GM12878 (cell line): ENCODE results near the gene NEK2. TPM values are rescaled to one million over a fixed set of nuclear protein-coding genes. Genes with fewer than 3 reads are reported as not detected.

Experiments used
- ATAC-seq: fragments of 200-7000 bp; cut with Tn5 transposase; 3 replicates; pipeline ENCODE4 v1.9.1; 2020; ENCODE audit warnings: mild to moderate bottlenecking, moderate library complexity
- BruUV-seq: library from RNA; stranded (reverse); fragments of 400-500 nt; replicated peaks from 2 replicates; lab custom pipeline; 2021; lab: Mats Ljungman, UMichigan
- CTCF ChIA-PET: fragments of 300-600 bp; sonication (Branson Sonifier 250); formaldehyde crosslinking; extraction: SDS; loops from one replicate; lab custom pipeline; 2021; ENCODE audit warnings: inconsistent platforms; lab: Yijun Ruan, JAX
- POLR2A ChIA-PET: fragments of 350-600 bp; formaldehyde crosslinking; extraction: SDS; loops from one replicate; lab custom pipeline; 2021; ENCODE audit warnings: inconsistent platforms; lab: Charles Lee
- RAD21 ChIA-PET: fragments of 300-600 bp; sonication (Branson Sonifier 250); formaldehyde crosslinking; loops from one replicate; lab custom pipeline; 2023; ENCODE audit warnings: antibody characterized with exemption; ENCODE audit not compliant: unreplicated experiment; lab: Charles Lee
- SMC1A ChIA-PET: fragments of 300-600 bp; sonication (Branson Sonifier 250); formaldehyde crosslinking; loops from one replicate; lab custom pipeline; 2023; ENCODE audit not compliant: unreplicated experiment, uncharacterized antibody; lab: Charles Lee
- DNase-seq: peaks from one replicate; pipeline ENCODE4 v3.0.0-alpha.2; 2011; ENCODE audit warnings: low read depth, low spot score
- FAIRE-seq: peaks from 3 replicates; lab custom pipeline; 2011; peaks lifted over from hg19 to GRCh38; lab: Jason Lieb, UNC
- H2AFZ ChIP-seq: 2 replicates; pipeline ENCODE4 v1.6.0; 2011; ENCODE audit warnings: low read depth, low read length, control low read depth; ENCODE audit not compliant: control insufficient read depth
- H3K27ac ChIP-seq: 2 replicates; pipeline ENCODE4 v1.5.1; 2011; ENCODE audit warnings: control low read depth; ENCODE audit not compliant: control insufficient read depth, insufficient read depth
- H3K27me3 ChIP-seq, 2 experiments: replicated peaks in 1 of 2; 2 replicates each; pipeline versions ENCODE4 v1.6.0 to v1.6.1; 2011; ENCODE audit warnings: low read length in 1 of 2; ENCODE audit not compliant: control insufficient read depth in 2 of 2, insufficient read depth in 2 of 2
- H3K36me3 ChIP-seq, 2 experiments: 2 replicates each; pipeline ENCODE4 v1.5.1; 2011; ENCODE audit warnings: low read length in 1 of 2; ENCODE audit not compliant: control insufficient read depth in 2 of 2, insufficient read depth in 2 of 2
- H3K4me1 ChIP-seq: 2 replicates; pipeline ENCODE4 v1.6.1; 2011; ENCODE audit warnings: mild to moderate bottlenecking, low read length, moderate library complexity, mixed read lengths; ENCODE audit not compliant: control insufficient read depth, insufficient read depth
- H3K4me2 ChIP-seq: 2 replicates; pipeline ENCODE4 v1.6.0; 2011; ENCODE audit warnings: control low read depth; ENCODE audit not compliant: control insufficient read depth, insufficient read depth
- H3K4me3 ChIP-seq: fragments of 200-600 bp; sonication (generic); 2 replicates; pipeline ENCODE4 v1.5.1; 2016
- H3K79me2 ChIP-seq: 2 replicates; pipeline ENCODE4 v1.6.0; 2011; ENCODE audit warnings: low read length; ENCODE audit not compliant: control insufficient read depth, insufficient read depth
- H3K9ac ChIP-seq: 2 replicates; pipeline ENCODE4 v1.8.0; 2011; ENCODE audit warnings: low read length, control low read depth, mixed read lengths; ENCODE audit not compliant: control insufficient read depth, insufficient read depth
- H3K9me3 ChIP-seq: replicated peaks from 3 replicates; pipeline ENCODE4 v1.5.1; 2011; ENCODE audit warnings: mild to moderate bottlenecking, low read length; ENCODE audit not compliant: control insufficient read depth, insufficient read depth
- H4K20me1 ChIP-seq: 2 replicates; pipeline ENCODE4 v1.6.0; 2011; ENCODE audit not compliant: control insufficient read depth, insufficient read depth
- ATF3 ChIP-seq: IDR thresholded peaks from 2 replicates; pipeline ENCODE4 v1.6.1; 2011; ENCODE audit warnings: low read depth, mild to moderate bottlenecking, low read length, moderate library complexity, borderline replicate concordance; ENCODE audit errors: extremely low read depth
- BRCA1 ChIP-seq: IDR thresholded peaks from 2 replicates; pipeline ENCODE4 v1.6.1; 2011; ENCODE audit warnings: low read depth, low read length, improper control_type of control experiment
- CREB1 ChIP-seq: IDR thresholded peaks from 2 replicates; pipeline ENCODE4 v1.6.1; 2012; ENCODE audit warnings: low read depth, mild to moderate bottlenecking, inconsistent platforms
- EGR1 ChIP-seq, 2 experiments: IDR thresholded peaks; 1 replicate in 1 of 2; 2 replicates in 1 of 2; pipeline ENCODE4 v1.6.1; 2011 to 2012; ENCODE audit warnings: low read depth in 2 of 2, low read length in 2 of 2, borderline replicate concordance in 1 of 2, mild to moderate bottlenecking in 1 of 2, moderate library complexity in 1 of 2
- GATAD2B ChIP-seq: fragments of 450-650 bp; conservative IDR thresholded peaks from 2 replicates; pipeline ENCODE4 v1.6.1; 2017; ENCODE audit warnings: low read depth, mild to moderate bottlenecking, moderate library complexity
- HDGF ChIP-seq: fragments of 450-650 bp; IDR thresholded peaks from 2 replicates; pipeline ENCODE4 v1.6.1; 2016; ENCODE audit warnings: antibody characterized with exemption
- IKZF2 ChIP-seq, 2 experiments: fragments of 450-650 bp; IDR thresholded peaks; 2 replicates each; pipeline ENCODE4 v1.6.1; 2017; ENCODE audit warnings: mild to moderate bottlenecking in 2 of 2, moderate library complexity in 2 of 2
- IRF4 ChIP-seq: IDR thresholded peaks from 2 replicates; pipeline ENCODE4 v1.6.1; 2011; ENCODE audit warnings: low read depth, low read length
- KAT2A ChIP-seq: conservative IDR thresholded peaks from 2 replicates; pipeline ENCODE4 v1.6.1; 2011; ENCODE audit warnings: low read depth, low read length; ENCODE audit not compliant: control insufficient read depth
- MEF2A ChIP-seq: IDR thresholded peaks from 2 replicates; pipeline ENCODE4 v1.6.1; 2011; ENCODE audit warnings: low read depth, mild to moderate bottlenecking, low read length, moderate library complexity; ENCODE audit not compliant: insufficient read depth
- MEF2B ChIP-seq: fragments of 450-650 bp; IDR thresholded peaks from 2 replicates; pipeline ENCODE4 v1.6.1; 2018; ENCODE audit warnings: mild to moderate bottlenecking, moderate library complexity; ENCODE audit not compliant: partially characterized antibody, poor library complexity, severe bottlenecking
- NBN ChIP-seq: fragments of 450-650 bp; IDR thresholded peaks from 2 replicates; pipeline ENCODE4 v1.6.1; 2016
- POLR2A ChIP-seq: IDR thresholded peaks from 2 replicates; pipeline ENCODE4 v1.6.1; 2011; ENCODE audit warnings: low read depth, mild to moderate bottlenecking, low read length
- SIN3A ChIP-seq: IDR thresholded peaks from 2 replicates; pipeline ENCODE4 v1.6.1; 2012; ENCODE audit warnings: low read depth, low read length, improper control_type of control experiment
- SKIL ChIP-seq: fragments of 450-650 bp; IDR thresholded peaks from 2 replicates; pipeline ENCODE4 v1.6.1; 2017; ENCODE audit warnings: mild to moderate bottlenecking, low read depth, inconsistent platforms; ENCODE audit not compliant: poor library complexity, severe bottlenecking
- SP1 ChIP-seq: IDR thresholded peaks from one replicate; pipeline ENCODE4 v1.6.1; 2011; ENCODE audit warnings: low read depth, low read length
- USF2 ChIP-seq: IDR thresholded peaks from 2 replicates; pipeline ENCODE4 v1.6.1; 2011; ENCODE audit warnings: low read depth, low read length, improper control_type of control experiment, borderline replicate concordance
- ZBTB40 ChIP-seq: fragments of 450-650 bp; IDR thresholded peaks from 2 replicates; pipeline ENCODE4 v1.6.1; 2016; ENCODE audit warnings: mild to moderate bottlenecking, moderate library complexity, borderline replicate concordance
- WGBS: methylation state at CpG from one replicate; pipeline ENCODE4 v1.1.6; 2016; ENCODE audit warnings: low lambda C conversion rate; ENCODE audit not compliant: insufficient replicate concordance, insufficient coverage; ENCODE audit errors: missing lambda C conversion rate; 5-methylcytosine and 5-hydroxymethylcytosine counted together
- in situ Hi-C: fragments of 300-500 bp; cut with MboI; formaldehyde crosslinking; loops from 9 replicates; pipeline ENCODE4 v1.14.3; 2018; ENCODE audit warnings: mixed read lengths
- intact Hi-C: fragments of 100-400 bp; cut with micrococcal nuclease; formaldehyde crosslinking; loops from one replicate; pipeline ENCODE4 v1.14.2; 2022; ENCODE audit not compliant: unreplicated experiment
- polyA plus RNA-seq, 11 experiments: library from polyadenylated mRNA; depleted of rRNA in 4 of 11; unstranded in 6 of 11; stranded (reverse) in 5 of 11; fragments of >200 nt; fragmentation: Nextera tagmentation in 4 of 11; fragmentation: Illumina TruSeq in 1 of 11; extraction: Ambion mirVana in 4 of 11; extraction: Trizol in 1 of 11; gene quantifications; 1 replicate in 1 of 11; 2 replicates in 10 of 11; pipeline versions ENCODE4 v1.2.1 to v1.2.3, GENCODE V29; 2011 to 2016; ENCODE audit warnings: inconsistent platforms in 2 of 11, missing spikeins in 2 of 11, low read depth in 1 of 11
- total RNA-seq, 4 experiments: library from RNA; depleted of rRNA in 3 of 4; stranded (reverse); fragments of >200 nt in 3 of 4; fragmentation: Illumina TruSeq in 1 of 4; extraction: Trizol in 1 of 4; gene quantifications; 2 replicates each; pipeline versions ENCODE4 v1.2.1 to v1.2.3, GENCODE V29; 2013 to 2021

NEK2 gene
- total and polyA plus RNA-seq, 10 of the 15 experiments (the other 5 are each of a cell fraction or from before 2014, with no cell fraction given) = 16.7 to 49.7 (median 36.9) TPM

- Histone ChIP-seq H3K4me1 (peaks cover 15% of the 10 kb centered on the region), H2AFZ (no peak overlapping the region), H3K9ac (no peak overlapping the region), H3K4me2 (no peak overlapping the region), H3K27ac (no peak overlapping the region), H4K20me1 (no peaks in the 10 kb centered on the region), H3K79me2 (no peaks in the 10 kb centered on the region), H3K36me3 (no peaks in the 10 kb centered on the region), H3K4me3 (no peak overlapping the region), H3K9me3 (no peaks in the 10 kb centered on the region), H3K27me3 (no peaks in the 10 kb centered on the region)
- BruUV-seq = no TSS peak
- no peak for FAIRE-seq
- ChIA-PET POLR2A (interaction anchor here (0.9 to 7.9 kb wide), 4 partner anchors 12 to 352 kb away, joined by 3 to 66 read pairs (median 3); partner anchors contain the start of genes DTL and INTS7), CTCF (interaction anchor here (1.0 to 12.3 kb wide), 4 partner anchors 12 to 771 kb away, joined by 4 to 244 read pairs (median 96); partner anchors contain the start of genes DTL and INTS7), SMC1A (interaction anchor here (0.6 to 15.7 kb wide), 5 partner anchors 10 to 378 kb away, joined by 3 to 311 read pairs (median 4); partner anchors contain the start of genes DTL and INTS7), RAD21 (interaction anchor here (0.8 to 9.2 kb wide), 5 partner anchors 12 to 772 kb away, joined by 3 to 224 read pairs (median 5); partner anchors contain the start of genes DTL and INTS7)
- intact Hi-C loops = loop anchor here (5.0 kb wide), 1 partner anchor 253 kb away; no protein-coding TSS in a partner anchor
- ATAC-seq = no peak
- in situ Hi-C loops = loop anchor here (10.0 kb wide), 1 partner anchor 680 kb away; no protein-coding TSS in a partner anchor
- WGBS = 65% methylated on average over 3 of the region's 3 CpGs
- DNase-seq = no peak
- no peak for TF ChIP-seq HDGF
- TF ChIP-seq ATF3 = no peak
- no peak for TF ChIP-seq ZBTB40
- TF ChIP-seq KAT2A = no peak
- no peak for TF ChIP-seq IRF4
- no peak for TF ChIP-seq SP1
- no peak for TF ChIP-seq EGR1 (IDR thresholded peaks at IDR 0.05; ENCODE audit: borderline replicate concordance in 1 of 2, low read depth in 2 of 2, low read length in 2 of 2)
- TF ChIP-seq NBN = no peak
- no peak for TF ChIP-seq GATAD2B
- no peak for TF ChIP-seq SKIL
- no peak for TF ChIP-seq MEF2A
- TF ChIP-seq USF2 = no peak
- no peak for TF ChIP-seq CREB1
- no peak for TF ChIP-seq BRCA1
- TF ChIP-seq MEF2B = no peak
- TF ChIP-seq IKZF2 (IDR thresholded peaks at IDR 0.05) = no peak
- TF ChIP-seq SIN3A = no peak
- no peak for TF ChIP-seq POLR2A
These were observed 8.9 kb upstream of the NEK2 start for GRCh38 chr1:211684331-211684730.
